Kidney tubule cell (primary cell): ENCODE measurements around the gene ZNF792.
"Not testable (repeated sequence)": the region's sequence is repeated elsewhere in the genome, so short reads cannot be mapped to it uniquely, and the experiment has no call there.

Experiments used
- DNase-seq: peaks from one replicate; pipeline ENCODE4 v3.0.0-alpha.2; 2018; ENCODE audit warnings: low spot score

Gene ZNF792

DNA sequence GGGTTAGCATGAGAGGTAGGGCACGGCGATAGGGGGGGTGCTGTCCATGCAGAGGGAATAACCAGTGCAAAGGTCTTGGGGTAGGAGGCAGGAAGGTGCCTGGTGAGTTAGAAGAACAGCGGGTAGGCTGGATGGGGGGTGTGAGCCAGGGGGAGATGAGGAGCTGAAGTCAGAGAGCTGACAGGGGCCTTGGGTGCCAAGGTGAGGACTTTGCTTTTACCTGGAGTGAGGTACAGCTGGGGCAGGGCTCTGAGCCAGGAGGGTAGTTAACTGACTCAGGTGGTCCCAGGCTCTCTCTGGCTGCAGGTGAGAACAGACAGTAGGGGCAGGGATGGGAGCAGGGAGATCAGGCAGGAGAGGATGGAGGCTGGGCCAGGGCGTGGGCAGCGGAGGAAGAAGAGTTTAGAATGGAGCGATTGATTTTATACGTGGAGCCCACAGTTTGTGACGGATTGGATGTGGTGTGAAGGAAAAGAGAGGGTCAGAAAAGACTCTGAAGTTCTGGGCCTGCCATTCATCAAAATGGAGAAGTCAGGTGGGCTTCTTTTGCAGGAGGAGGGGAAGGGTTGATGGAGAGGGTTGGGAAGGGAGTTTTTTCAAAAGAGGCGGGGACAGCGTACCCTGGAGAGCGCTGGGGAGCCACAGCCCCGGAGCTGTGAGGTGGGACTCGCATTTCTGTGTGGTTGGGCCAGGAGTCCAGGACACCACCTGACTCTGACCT is 34.9 kb upstream of the ZNF792 start:
- no peak for DNase-seq

GRCh38 chr19:34998224-34998623 is 34.2 kb upstream of the ZNF792 start:
- not testable (repeated sequence) for DNase-seq

DNA sequence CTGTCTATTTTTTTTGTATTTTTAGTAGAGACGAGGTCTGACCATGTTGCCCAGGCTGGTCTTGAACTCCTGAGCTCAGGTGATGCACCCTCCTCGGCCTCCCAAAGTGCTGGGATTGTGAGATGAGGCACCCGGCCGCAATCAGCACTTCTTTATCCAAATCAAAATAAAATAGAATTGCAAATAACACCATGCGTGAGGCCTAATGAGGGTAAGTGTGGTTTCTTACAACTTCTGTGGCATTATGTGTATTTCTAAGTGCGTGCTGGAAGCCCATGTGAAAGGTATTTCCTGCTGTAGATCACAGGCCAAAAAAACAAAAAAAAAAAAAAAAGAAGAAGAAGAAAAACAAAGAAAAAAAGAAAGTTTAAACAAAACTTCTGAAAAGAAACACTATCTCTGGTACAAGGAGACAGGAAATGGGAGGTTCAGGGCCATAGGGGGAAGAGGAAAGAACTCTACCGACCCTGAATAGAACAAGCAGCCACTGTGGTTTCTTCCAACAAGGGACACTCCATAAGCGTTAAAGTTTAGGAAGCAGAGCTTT is 33.1 kb upstream of the ZNF792 start:
- DNase-seq, result no peak

DNA sequence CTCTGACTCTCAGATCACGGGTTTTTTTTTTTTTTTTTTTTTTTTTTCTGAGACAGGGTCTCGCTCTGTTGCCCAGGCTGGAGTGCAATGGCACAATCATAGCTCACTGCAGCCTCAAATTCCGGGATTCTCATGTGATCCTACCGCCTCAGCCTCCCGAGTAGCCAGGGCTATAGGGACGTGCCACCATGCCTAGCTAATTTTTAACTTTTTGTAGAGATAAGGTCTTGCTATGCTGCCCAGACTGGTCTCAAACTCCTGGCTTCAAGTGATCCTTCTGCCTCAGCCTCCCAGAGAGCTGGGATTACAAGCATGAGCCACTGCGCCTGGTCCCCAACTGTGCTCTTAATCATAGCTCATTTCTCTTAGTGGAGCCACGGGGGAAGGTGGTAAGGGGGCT is 31.5 kb upstream of the ZNF792 start:
- no peak for DNase-seq

DNA sequence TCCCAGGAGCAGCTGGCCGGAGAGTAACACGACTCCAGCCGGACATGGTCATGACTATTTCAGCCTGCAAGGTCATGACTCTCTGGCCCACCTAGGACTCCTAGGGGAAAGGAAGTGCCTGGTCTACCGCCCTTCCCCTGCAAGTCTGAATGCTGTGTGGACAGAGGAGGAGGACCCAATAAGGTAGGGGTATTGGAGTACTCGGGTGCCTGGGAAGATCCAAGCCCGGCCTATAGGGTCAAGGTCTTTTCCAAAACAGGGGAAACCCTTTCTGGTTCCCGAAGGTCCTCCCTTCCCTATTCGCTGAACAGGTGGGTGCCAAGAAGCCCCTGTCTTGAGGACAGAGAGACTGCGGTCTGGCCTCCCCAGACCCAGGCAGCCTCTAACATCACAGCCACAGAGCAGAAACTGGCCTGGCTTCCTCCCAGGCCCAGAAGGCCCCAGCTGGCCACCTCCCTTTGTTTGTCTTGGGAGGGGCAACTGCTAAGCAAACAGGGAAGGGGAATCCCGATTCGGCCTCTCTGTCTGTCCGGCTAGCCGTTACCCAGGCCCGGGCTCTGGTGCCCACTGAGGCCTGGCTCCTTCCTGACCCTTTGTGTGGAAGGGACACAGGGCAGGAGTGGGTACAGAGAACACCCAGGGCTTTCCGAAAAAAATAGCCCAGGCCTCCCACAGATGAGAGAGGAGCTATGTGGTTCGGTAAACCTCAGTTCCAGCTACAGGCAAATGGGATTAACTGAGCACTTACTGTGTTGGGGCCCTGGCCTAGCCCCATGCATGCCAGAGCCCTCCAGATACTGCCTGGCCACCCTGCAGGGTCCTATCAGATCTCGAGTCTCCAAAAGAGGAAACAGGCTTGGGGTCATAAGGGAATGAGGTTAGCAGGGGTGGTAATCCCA is 30.9 kb upstream of the ZNF792 start:
- peak; percentile 22 for DNase-seq

- no peak for DNase-seq
Observed at GRCh38 chr19:34994286-34994642, 30.2 kb upstream of the ZNF792 start.

DNA sequence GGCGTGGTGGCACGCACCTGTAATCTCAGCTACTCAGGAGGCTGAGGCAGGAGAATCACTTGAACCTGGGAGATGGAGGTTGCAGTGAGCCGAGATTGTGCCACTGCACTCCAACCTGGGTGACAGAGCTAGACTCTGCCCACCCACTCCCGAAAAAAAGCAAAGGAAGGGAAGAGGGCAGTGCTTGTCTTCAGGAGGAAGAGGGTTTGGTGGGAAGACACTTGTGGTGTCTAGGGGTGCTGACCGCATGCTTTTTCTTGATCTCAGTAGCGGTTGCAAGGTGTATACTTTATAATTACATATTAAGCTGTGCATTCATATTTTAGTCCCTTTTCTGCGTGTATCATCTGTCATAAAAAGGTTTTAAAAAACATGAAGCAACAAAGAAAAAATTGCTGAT is 28.6 kb upstream of the ZNF792 start:
- not testable (repeated sequence) for DNase-seq

DNA sequence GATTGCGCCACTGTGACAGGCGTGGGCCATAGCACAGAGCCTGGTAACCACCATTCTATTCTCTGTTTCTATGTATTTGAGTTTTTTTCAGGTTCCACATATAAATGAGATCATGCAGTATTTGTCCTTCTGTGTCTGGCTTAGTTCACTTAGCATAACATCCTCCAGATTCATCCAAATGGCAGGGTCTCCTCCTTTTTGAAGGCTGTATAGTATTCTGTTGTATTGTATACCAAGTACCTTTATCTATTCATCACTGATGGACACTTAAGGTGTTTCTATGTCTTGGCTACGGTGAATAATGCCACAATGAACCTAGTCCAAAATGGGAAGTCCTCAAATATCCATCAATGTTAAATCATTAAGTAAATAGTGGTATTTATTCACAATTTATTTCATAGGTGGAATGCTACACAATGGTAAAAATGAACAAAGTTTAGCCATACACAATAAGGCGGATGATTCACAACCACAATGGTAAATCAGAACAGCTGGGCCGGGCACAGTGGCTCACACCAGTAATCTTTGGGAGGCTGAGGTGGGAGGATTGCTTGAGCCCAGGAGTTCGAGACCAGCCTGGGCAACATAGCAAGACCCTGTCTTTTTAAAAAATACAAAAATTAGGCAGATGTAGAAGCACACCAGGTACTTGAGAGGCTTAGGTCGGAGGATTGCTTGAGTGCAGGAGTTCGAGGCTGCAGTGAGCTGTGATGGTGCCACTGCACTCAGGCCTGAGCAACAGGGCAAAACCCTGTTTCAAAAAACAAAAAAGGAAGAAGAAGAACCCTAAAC is 27.7 kb upstream of the ZNF792 start:
- DNase-seq, result no peak

DNA sequence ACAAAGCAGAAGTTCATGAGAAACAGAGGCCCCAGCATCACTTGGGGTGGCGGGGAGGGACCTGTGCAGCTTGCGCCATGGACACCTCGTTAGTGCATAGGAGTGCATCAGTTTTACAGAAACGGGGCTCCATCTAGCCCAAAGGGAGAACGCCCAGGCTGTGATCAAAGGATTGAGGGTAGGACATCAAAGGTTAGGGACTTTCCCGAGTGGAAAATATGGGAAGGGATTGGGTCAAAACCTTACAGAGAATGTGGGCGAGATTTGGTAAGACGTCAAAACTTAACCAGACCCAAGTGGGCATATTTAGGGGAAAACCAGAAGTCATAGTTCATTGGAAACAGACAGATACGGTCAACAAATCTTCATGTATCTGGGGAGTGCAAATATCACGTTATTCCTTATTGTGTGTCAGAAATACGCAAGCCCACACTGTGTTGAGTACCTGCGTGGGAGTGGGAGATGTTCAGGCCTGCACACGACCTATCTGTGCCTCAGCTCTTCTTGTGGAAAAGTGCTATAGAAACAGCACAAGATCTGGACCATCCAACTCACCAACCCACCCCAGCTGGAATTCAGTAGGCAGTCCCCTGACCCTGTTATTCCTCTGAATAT is 26.7 kb upstream of the ZNF792 start:
- DNase-seq, result no peak

DNA sequence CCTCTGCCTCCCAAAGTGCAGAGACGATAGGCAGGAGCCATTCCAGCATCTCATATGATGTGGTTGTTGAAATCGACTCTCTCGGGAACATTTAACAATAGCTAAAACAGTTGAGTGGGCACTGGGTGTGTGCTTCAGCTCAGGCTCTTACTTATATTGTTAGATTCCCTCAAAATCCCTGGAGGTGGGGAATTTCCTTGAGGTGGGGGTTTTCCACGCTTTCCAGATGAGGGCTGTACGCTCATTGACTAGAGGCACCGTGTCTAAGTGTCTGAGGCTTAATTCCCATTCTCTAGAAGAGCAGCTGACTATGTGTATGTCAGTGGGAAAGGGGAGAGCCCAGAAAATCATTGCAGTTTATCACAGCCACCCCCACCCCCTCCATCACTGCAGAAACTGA is 25.3 kb upstream of the ZNF792 start:
- no peak for DNase-seq

DNA sequence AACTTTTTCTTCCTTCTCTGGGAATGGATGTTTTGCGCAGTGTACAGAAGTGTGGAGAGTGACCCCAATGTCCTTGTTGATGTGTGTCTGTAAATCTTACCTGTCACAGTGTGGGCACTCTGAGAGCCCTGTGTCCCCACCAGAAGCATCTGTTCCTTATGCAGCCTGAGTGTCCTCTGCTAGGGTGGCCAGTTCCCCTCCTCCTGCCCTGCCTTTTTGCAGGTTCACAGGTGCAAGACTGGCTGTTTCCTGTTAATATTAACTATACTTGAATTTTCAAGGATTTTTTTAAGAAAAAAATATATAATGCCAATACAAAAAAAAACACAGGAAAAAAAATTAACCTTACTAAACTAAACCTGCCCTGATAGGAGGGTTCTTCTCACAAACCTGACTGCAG is 24.1 kb upstream of the ZNF792 start:
- no peak for DNase-seq

DNA sequence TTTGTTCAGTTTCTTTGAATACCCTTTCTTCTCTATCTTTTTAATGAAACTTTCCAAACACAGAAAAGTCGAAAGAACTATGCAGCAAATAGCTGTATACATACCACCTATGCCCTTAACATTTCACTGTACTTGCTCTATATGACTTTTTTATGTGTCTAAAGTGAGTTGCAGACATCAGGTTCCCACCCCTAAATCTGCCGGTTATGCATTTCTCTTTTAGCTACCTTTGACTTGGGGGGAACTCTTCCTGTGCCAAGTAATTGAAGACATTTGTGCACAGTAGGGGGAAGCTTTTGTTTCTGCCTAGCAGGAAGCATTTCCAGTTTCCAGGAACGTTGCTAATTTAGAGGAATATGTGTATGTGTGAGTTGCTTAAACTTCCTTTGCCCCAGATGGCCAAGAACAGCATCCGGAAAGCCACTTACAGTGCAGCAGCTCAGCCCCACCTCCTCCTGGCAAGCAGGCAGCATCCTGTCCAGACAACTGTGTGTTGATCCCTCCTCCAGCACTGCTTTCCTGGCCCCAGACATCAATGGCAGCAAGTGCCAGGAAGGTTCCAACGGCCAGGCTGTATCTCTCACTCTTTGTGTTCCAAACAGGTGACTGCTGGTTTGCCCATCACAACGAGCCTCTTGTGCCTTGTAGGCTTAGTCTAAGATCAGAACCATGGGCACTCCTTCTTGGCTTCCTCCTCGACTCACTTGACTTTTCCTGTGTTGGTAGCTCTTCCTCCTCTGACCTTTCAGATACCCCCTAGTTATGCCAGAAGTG is 21.4 kb upstream of the ZNF792 start:
- no peak for DNase-seq

GRCh38 chr19:34984287-34984686 is 20.3 kb upstream of the ZNF792 start:
- no peak for DNase-seq

DNA sequence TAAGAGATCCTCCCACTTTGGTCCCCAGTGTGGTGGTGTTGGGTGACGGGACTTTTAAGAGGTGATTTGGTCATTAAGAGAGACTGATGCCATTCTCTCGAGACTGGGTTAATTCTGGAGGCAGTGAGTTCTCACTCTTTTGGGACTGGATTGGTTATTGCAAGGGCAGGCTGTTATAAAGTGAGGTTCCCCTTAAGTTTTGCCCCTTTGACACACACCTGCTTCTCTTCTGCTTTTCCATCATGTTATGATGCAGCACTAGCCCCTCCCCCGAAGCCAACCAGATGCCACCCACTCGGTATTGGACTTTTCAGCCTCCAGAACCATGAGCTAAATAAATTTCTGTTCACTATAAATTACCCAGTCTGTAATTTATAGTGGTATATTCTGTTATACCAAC is 19.8 kb upstream of the ZNF792 start:
- DNase-seq, result no peak

DNA sequence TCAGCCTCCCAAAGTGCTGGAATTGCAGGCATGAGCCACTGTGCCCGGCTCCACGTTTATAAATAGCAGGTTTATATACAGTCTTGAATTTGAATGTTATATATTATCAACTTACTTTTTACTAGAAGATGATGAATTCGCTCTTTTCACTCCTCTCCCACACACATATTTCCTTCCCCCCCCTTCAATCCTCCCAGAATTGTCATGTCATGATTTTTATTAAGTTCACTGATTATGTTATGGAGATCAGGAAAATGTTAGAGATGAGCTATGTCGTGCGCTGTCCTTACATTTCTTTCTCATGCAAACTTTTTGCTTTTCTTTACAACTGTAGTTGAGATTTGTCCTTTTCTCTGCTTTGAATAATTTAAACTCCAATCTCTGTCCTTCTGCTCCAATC is 18.2 kb upstream of the ZNF792 start:
- no peak for DNase-seq

- no peak for DNase-seq
Observed at GRCh38 chr19:34979819-34980640, 16.0 kb upstream of the ZNF792 start.

- no peak for DNase-seq
Observed at GRCh38 chr19:34976611-34977010, 12.6 kb upstream of the ZNF792 start.

DNA sequence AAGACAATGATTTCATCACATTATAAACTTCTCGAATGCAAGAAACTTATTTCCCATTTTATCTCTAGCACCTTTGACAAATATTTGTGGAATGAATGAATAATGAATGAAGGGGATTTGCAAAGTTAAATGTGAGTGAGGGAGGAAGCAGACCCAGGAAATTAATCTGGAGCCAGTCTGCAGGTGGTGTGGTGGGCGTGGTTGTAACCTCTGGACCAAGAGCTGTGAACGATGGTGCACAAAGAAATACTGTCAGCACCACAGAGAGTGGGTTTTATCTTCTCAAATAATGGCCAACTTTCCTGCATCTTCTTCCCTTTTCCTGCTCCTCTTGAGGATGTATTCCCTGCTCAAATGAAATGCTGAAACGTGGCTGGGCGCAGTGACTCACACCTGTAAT is 11.0 kb upstream of the ZNF792 start:
- DNase-seq, result no peak

- no peak for DNase-seq
Observed at GRCh38 chr19:34974646-34975045, 10.6 kb upstream of the ZNF792 start.

- no peak for DNase-seq
Observed at GRCh38 chr19:34972163-34972705, 8.2 kb upstream of the ZNF792 start.
